RWPE1 (cell line): ENCODE results near the gene SLC44A2.

Experiments used
- CTCF ChIA-PET: fragments of 350-600 bp; sonication (Branson Sonifier 250); formaldehyde crosslinking; extraction: SDS; loops from one replicate; lab custom pipeline; 2021; lab: Yijun Ruan, JAX
- POLR2A ChIA-PET: fragments of 400-600 bp; formaldehyde crosslinking; extraction: SDS; loops from one replicate; lab custom pipeline; 2020; ENCODE audit warnings: antibody characterized with exemption; ENCODE audit not compliant: low non-redundant PET; lab: Yijun Ruan, JAX
- DNase-seq: peaks from one replicate; pipeline ENCODE4 v3.0.0; 2012; ENCODE audit warnings: low spot score
- H3K27ac ChIP-seq: fragments of 450-650 bp; 2 replicates; pipeline ENCODE4 v1.5.1; 2017
- TF ChIP-seq, protein P1 (sequence below): fragments of 450-650 bp; conservative IDR thresholded peaks from 2 replicates; pipeline ENCODE4 v1.5.1; 2017; ENCODE audit warnings: low read depth, mild to moderate bottlenecking

Gene SLC44A2

DNA sequence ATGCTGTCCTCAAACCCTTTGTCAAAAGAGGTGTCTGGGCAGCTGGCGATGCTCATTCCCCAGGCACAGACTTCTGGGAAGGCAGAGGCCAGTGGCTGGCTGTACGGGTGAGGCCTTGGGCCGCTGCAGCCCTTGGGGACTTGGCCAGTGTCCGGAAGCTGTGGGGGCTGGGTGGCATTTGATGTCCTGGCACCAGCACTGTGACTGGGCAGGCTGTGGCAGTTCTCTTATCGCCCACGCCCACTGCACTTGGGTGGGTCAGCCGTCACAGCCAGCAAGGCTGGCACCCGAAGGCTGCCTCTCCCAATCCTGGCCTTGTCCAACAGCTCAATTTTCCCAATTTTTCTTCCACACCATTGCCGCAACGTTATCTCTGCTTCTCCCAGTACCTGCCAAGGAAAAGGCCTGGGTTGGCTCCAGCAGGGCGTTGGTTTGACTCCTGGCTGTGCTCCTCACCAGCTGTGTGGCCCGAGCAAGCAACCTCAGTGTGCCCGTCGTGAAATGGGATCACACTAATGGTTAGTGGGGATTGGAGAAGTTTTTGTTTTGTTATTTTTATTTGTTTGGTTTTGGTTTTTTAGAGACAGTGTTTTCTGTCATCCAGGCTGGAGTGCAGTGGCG, 12.7 kb upstream of the SLC44A2 start:
- ChIA-PET CTCF (interaction anchor here (0.9 kb wide), 1 partner anchor 31 kb away, joined by 3 read pairs; no protein-coding TSS in a partner anchor), POLR2A (no interaction called here)
- peak overlapping the region; percentile 75 for H3K27ac ChIP-seq
- no peak for DNase-seq
- TF ChIP-seq, protein P1, sequence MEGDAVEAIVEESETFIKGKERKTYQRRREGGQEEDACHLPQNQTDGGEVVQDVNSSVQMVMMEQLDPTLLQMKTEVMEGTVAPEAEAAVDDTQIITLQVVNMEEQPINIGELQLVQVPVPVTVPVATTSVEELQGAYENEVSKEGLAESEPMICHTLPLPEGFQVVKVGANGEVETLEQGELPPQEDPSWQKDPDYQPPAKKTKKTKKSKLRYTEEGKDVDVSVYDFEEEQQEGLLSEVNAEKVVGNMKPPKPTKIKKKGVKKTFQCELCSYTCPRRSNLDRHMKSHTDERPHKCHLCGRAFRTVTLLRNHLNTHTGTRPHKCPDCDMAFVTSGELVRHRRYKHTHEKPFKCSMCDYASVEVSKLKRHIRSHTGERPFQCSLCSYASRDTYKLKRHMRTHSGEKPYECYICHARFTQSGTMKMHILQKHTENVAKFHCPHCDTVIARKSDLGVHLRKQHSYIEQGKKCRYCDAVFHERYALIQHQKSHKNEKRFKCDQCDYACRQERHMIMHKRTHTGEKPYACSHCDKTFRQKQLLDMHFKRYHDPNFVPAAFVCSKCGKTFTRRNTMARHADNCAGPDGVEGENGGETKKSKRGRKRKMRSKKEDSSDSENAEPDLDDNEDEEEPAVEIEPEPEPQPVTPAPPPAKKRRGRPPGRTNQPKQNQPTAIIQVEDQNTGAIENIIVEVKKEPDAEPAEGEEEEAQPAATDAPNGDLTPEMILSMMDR = no peak

DNA sequence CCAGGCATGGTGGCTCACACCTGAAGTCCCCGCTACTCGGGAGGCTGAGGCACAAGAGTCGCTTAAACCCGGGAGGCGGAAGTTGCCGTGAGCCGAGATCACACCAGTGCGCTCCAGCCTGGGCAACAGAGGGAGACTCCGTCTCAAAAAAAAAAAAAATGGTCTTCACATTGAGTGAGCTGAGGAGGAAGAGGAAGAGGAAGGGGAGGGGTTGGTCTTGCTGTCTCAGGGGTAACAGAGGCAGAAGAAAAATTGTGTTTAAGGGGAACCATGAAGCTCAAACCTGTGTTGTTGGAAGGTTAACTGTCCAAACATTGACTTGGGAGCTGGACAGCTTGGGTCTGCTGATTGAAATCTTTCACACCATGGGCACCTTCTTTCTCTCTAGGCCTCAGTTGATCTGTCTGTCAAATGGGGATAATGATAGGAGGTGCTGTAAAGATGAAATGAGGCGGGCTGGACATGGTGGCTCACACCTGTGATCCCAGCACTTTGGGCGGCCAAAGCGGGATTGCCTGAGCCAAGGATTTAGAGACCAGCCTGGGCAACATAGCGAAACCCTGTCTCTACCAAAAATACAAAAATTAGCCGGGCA, 9.8 kb upstream of the SLC44A2 start:
- ChIA-PET POLR2A (no interaction called here), CTCF (no interaction called here)
- TF ChIP-seq, protein P1 = no peak
- H3K27ac ChIP-seq = peak overlapping the region; percentile 62; the same call in 1 of the 2 replicates
- no peak for DNase-seq

DNA sequence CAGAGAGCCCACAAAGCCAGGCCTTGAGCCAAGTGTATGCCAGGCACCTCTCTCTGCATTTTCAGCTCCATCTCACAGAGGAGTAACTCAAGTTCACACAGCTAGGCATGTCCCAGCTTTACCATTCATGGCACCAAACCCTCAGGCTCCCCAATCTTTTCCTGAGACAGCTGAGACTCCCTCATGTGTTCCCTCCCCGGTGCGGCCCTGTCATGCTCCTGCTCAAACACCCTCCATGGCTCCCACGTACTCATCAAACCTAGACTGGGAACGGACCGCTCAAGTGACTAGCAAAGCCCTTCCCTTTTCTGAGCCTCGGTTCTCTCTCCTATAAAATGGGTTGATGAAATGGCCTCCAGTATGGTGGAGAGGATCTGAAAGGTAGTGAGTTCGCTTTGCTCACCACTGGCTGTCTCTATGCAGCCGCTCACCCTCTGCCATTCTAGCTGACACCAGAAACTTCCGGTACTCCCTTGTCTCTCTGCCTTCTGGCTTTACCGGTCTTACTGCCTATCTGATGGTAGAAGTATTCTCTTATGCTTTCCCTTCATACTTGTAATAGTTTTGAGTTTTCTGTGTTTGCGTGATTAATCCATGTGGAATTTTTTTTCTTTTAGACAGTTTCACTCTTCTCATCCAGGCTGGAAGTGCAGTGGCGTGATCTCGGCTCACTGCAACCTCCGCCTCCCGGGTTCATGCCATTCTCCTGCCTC, 7.8 kb upstream of the SLC44A2 start:
- TF ChIP-seq, protein P1 = no peak
- peak overlapping the region; percentile 62 for H3K27ac ChIP-seq
- peak; percentile 68 for DNase-seq
- CTCF ChIA-PET = interaction anchor here (0.6 to 0.7 kb wide), 2 partner anchors 12 to 27 kb away, joined by 3 read pairs; no protein-coding TSS in a partner anchor
- POLR2A ChIA-PET = no interaction called here

DNA sequence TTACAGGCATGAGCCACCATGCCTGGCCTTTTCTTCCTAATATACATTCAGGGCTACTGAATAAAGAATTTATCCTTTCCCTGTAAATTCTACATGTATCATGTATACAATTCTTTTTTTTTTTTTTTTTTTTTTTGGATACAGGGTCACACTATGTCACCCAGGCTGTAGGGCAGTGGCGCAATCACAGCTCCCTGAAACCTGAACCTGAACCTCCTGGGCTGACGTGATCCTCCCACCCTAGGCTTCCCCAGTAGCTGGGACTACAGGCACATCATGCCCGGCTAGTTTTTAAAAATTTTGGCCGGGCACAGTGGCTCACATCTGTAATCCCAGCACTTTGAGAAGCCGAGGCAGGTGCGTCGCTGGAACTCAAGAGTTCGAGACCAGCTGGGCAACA, 6.5 kb upstream of the SLC44A2 start:
- H3K27ac ChIP-seq = no peak overlapping the region; the same call in 1 of the 2 replicates
- POLR2A ChIA-PET = interaction anchor here (0.7 kb wide), 1 partner anchor 22 kb away, joined by 6 read pairs; no protein-coding TSS in a partner anchor
- no peak for DNase-seq
- TF ChIP-seq, protein P1 = no peak
- CTCF ChIA-PET = interaction anchor here (1.5 kb wide), 1 partner anchor 38 kb away, joined by 4 read pairs; no protein-coding TSS in a partner anchor

DNA sequence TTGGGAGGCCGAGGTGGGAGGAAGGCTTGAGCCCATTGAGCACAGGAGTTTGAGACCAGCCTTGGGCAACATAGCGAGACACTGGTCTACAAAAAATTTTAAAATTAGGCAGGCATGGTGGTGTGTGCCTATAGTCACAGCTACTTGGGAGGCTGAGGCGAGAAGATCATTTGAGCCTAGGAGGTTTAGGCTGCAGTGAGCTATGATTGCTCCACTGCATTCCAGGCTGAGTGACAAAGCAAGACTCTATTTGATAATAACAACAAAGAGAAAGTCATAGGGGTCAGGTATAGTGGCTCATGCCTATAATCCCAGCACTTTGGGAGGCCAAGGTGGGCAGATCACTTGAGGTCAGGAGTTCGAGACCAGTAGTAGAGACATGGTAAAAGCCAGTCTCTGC, 4.6 kb upstream of the SLC44A2 start:
- ChIA-PET POLR2A (no interaction called here), CTCF (interaction anchor here (0.6 kb wide), 1 partner anchor 497 kb away, joined by 3 read pairs; no protein-coding TSS in a partner anchor)
- no peak for DNase-seq
- TF ChIP-seq, protein P1 = no peak
- H3K27ac ChIP-seq = no peak overlapping the region

DNA sequence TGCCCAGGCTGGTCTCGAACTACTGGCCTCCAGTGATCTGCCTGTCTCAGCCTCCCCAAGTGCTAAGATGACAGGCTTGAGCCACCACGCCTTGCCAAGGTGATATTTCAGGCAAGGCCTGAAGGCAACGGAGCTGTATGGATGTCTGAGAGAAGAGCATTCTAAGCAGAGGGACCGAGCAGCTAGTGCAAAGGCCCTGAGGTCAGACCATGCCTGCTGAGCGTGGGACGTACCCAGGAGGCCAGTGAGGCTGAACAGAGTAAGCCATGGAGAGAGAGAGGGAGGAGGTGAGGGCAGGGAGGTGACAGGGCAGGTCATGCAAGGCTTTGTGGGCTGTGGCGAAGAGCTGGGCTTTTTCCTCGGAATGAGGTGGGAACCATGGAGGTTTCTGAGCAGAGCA, 3.4 kb upstream of the SLC44A2 start:
- DNase-seq = no peak
- peak overlapping the region; percentile 86 for H3K27ac ChIP-seq
- CTCF ChIA-PET = interaction anchor here (0.6 kb wide), 1 partner anchor 595 kb away, joined by 4 read pairs; no protein-coding TSS in a partner anchor
- TF ChIP-seq, protein P1 = no peak
- POLR2A ChIA-PET = no interaction called here
